Measurements from ENCODE around the gene AFTPH.
A peak's percentile ranks its signal among the peaks of the same experiment; 100 is the strongest.

Gene AFTPH

DNA sequence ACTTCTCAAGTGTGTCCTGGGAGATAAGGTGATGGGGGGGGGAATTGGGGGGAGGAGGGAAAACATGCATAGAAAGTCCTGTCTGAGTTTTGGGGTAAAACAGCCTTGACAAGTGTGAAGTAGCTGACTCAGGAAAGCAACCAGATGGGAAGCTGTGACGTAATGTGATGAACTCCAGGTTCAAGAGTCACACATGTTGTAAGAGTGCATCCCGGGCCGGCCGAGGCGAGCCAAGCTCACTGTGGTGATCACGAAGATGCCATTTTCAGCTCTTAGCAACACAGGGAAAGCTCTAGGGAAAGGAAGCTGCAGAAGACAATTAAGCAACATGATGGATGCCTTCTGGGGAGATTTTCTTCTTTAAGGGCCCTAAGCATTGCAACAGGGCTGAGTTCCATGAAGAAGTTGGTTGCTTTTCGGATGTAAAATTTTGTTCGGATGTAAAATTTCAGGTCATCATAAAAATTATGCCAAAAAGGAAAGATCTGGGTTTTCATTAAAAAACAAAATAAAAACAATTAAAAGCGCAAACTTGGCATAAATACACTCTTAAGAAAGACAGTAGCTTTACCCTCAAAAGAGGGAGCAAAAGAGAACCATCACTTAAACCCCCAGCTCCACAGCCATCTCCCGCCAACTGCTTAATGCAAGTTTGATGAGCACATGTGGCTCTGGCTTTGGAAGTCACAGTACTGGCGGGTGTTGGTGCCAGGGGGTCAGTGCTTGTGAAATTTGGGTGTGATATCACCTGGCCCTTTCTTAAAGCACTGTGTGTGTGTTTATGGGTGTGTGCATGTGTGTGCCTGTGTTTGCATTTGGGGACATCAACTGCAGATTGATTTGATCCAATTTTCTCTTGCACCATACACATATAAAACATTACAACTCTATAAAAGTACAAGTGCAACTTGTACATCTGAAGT lies 110.5 kb downstream of the AFTPH start:
- DNase-seq (ENCODE audit: low spot score): no peak

GRCh38 chr2:64635976-64636911 lies 112.1 kb downstream of the AFTPH start:
- no peak for DNase-seq (ENCODE audit: low spot score)

DNA sequence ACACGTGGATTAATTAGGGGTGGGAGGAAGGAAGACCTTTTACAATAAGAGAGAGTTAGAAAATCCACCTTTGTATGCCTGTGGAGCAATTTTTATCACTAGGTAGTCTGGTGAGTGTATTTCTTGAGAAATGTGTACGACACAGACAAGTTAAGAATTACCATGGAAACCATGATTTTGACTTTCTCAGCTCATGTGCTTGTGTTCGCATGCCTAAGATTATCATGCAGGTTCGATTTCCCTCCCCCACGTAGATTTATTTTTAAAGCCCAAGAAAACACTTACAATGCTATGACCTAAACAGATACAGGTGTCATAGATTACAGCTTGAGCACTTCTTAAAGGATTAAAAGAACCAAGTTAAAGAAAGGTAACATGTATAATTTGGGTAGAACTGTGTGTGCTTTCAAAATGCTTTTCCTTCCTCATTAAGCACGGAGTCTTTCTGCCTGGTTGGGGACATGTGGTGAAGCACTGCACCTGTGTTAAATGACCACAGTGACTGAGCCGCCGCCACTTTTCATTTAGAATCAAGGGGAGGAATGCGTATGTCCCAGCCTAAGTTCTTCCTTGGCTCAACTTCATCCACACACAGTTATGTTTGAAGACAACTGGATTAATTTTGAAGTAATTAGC lies 113.0 kb downstream of the AFTPH start:
- no peak for DNase-seq (ENCODE audit: low spot score)

- DNase-seq (ENCODE audit: low spot score): peak; percentile 39
These were observed 113.8 kb downstream of the AFTPH start for GRCh38 chr2:64637931-64638330.

DNA sequence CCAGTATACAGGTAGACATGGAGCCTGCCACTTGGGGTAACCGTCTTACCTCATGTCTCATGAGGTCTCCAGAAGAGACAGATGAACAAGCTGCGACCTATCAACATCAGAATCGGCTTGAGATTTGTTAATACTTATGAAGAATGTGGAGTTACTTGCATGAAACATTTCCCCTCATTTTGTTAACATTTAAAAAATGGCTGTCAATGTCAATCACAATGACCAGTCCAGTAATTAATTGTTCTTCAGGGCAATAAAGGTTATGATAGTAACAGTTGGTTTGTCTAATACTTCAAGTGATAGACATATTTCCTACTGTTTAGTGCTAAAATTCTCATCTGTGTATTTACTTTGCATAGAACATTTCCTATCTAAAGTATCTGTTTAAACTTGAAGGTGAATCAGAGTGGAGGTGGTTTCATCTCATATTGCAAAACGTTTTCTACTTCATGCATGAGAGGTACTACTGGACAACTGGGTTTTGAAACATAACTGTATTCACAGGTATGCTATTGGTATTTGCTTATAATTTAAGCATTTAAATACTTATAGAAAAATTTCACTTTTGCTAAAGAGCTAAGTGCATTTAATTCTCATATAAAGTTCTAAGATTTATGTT lies 114.5 kb downstream of the AFTPH start:
- DNase-seq (ENCODE audit: low spot score): no peak

DNA sequence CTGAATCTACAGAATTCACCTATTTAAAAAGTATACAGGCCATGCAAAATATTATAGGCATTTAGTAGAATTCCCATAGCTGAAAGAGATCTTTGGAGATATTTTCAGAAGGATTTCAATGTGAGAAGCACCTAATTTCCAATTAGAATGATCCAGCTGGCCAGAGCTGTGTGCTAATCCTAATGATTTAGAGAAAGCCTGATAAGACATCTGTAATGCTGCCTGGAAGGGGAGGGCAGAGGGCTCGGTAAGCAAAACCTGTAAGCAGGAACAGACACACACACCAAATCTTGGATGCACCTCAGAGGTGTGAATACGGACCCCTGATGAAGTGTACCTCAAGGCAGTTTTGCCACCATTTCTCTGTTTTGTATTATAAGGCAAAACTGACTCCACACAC lies 115.6 kb downstream of the AFTPH start:
- no peak for DNase-seq (ENCODE audit: low spot score)

DNA sequence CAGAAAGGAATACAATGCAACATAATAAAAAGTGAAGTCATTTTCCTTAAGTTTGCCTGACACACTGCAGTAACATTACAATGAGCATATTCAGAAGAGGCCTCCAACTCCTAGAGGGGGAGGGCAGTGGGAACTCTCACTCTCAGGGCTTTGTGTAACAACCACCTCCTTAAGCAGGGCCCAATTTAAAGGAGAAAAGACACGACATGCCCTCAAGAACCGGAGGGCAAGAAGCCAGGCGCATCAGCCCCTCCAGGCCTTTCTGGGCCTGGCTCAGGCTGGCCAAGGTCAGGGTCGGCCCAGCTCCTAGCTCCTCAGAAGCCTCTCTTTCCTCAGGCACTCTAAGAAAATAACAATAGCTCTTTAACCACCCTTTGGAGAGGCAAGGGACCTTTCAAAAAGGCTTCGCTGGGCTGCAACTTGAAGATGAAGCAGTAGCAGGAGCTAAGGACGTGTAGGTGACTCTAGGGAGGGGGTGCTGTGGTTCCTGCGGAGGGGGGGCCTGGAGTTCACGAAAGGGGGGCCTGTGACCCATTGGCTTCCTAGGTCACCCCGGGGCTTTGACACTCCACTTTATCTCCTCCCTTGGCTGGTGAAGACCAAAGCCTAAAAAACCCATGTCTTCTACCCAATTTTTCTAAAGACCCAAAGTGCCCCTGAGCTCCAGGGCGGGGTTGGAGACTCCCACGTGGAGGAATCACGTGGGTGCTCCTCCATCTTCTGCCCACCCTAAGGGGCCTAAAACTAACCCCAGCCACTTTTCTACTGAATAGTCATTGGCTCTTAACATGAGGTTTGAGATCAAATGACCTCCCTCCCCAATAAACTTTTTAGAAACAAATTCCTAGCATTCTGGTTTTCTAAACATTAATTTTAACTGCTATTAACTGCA lies 116.3 kb downstream of the AFTPH start:
- no peak for DNase-seq (ENCODE audit: low spot score)

DNA sequence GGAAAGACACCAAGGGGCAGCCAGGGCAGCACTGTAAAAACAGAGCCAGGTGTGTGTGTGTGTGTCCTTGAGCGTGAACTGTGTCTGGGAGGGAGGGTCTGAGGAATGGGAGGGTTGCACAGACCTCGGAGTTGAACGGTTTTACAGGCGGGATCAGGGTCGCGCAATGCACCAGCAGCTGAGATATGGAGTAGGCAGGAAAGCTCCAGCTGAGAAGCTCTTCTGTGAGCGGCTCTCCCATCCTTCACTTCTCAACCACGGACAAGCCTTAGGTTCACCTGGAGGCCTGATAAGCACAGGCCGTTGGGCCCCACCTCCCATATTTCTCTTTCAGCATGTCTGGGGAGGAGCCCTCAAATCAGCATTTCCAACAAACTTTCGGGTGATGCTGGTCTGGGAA lies 117.5 kb downstream of the AFTPH start:
- no peak for DNase-seq (ENCODE audit: low spot score)
